ENCODE measurements around the gene CALML3.
"Not testable (repeated sequence)": the region's sequence is repeated elsewhere in the genome, so short reads cannot be mapped to it uniquely, and the experiment has no call there.

The CALML3 gene

DNA sequence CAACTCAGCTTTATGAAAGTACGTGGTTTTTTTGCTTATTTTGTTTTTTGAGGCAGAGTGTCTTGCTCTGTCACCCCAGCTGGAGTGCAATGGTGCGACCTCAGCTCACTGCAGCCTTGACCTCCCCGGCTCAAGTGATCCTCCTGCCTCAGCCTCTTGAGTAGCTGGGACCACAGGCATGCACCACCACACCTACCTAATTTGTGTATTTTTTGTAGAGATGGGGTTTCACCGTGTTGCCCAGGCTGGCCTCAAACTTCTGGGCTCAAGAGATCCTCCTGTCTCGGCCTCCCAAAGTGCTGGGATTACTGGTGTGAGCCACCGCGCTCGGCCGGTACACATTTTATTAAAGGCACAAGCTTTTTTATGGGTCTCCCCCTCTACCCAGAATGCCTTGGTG, 34.3 kb downstream of the CALML3 start:
- DNase-seq, result not testable (repeated sequence)

DNA sequence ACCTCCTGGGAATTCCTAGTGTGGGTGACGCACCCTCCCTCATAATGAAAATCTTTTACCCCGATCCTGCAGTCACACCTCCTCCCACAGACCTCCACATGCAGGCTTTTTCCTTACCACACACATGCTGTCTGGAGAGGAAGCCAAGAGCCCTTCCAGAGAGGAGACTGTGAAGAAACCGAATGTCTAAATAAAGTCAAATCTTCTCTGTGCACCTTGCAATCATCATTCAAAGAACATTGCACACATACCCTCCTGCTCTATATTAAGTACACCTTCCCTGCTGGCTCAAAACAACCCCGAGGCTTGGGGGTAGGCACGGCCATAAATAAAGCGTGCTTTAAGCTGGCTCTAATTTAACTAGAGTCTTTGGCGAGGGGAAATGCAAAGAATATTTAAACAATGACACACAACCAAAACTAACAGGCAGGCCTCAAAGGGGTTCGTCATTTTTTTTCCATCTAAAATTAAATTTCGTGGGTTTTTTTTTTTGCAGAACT, 34.9 kb downstream of the CALML3 start:
- no peak for DNase-seq

DNA sequence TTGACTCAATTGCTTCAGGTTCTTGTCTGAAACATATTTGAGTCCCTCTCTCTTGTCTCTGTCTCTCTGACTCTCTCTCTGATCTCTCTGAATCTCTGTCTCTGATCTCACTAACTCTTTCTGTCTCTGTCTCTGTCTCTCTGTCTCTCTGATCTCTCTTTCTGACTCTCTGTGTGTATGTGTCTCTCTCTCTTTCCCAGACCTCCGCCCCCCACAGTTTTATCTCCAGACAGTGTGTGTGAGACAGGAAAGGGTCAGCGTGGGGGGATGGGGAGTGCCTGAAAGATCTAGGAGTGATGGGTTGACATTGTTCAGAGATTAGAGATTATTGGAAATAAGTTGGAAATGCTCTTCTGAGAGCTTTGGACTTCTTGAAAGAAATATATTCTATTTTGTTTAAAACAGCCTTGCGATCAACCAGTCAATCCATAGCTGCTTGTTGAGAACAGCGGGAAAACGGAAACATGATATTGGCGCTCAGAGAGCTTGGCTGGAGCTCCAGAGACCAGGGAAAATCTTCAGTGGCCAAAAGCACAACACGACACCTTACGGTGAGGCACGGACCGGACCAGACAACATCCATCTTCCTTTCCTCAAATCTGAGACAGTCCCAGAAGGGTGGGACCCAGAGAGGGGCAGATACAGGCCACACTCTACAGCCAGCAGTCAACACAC, 35.5 kb downstream of the CALML3 start:
- DNase-seq, result no peak

DNA sequence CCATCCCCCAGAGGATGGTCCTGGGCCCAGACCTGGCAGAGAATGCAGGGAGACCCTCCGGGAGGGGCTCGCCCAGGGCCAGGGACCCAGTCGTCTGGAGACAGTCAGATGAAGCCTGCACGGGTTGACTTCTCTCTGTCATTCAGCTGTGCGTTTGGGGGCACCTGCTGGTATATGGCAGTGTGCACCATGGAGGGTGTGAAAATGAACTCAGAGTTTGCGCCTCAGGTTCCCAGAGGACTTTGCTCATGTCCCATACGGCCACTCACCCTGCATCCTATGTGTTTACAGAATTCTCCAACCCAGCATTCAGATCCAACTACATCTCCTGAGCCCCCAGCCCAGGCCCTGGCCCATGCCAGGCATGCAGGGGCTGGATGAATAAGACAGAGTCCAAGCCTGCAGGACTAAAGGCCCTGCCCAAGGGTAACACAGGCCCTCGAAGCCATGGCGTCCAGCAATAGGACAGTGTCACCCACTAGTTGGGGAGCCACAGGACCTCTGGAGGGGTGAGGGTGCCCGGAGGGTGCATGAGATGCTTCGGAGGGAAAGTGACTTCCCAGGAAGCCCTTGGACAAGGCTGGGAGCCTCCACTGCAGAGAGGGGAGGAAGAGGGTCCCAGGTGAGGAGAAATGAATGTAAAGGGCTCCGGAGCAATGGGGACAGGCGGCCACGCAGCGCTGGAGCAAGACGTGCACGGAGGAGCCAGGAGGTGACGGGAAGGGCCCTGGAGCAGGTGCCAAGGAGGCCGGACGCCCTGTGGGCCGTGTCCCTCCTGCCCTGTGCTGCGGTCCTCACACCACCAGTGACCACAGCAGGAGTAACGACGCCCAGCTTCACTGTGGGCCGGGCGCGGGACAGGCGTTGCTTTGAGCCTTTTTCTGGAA, 36.3 kb downstream of the CALML3 start:
- no peak for DNase-seq

DNA sequence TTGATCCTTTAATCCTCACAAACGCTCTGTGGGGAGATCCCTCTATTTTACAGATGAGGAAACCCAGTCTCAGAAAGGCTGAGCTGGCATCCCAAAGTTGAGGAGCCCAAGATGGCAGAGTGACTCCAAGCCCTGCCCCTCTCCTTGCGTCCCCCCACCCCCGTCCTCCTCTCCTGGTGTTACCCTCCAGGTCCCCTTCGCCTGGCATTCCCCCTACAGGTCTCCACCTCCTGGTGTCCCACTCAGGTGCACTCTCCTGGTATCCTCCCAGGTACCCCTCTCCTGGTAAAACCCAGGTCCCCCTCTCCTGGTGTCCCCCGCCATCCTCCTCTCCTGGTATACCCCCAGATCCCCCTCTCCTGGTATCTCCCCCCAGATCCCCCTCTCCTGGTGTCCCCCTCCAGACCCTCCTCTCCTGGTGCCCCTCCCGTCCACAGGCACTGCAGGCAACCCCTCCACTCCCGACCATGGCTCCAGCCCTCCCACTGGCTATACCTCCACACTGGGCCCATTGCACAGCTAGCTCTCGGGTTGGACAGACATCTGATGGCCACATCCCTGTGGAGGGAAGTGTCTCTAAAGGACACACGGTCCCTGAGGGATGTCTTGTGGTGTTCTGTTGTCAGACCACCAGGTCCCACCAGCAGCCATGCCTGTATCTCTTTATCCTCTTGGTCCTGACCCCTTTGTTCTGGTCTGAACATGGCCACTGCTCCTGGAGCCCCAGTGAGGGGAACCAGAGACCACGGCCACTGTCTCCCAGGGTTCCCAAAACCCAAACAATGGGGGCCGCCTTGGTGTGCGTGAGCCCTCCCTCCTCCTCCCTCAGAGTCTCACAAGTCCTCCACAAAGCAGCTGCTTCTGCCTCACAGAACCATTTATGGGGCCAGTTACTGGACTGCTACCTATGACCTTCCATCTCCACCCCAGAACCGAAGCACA, 37.2 kb downstream of the CALML3 start:
- DNase-seq, result no peak

DNA sequence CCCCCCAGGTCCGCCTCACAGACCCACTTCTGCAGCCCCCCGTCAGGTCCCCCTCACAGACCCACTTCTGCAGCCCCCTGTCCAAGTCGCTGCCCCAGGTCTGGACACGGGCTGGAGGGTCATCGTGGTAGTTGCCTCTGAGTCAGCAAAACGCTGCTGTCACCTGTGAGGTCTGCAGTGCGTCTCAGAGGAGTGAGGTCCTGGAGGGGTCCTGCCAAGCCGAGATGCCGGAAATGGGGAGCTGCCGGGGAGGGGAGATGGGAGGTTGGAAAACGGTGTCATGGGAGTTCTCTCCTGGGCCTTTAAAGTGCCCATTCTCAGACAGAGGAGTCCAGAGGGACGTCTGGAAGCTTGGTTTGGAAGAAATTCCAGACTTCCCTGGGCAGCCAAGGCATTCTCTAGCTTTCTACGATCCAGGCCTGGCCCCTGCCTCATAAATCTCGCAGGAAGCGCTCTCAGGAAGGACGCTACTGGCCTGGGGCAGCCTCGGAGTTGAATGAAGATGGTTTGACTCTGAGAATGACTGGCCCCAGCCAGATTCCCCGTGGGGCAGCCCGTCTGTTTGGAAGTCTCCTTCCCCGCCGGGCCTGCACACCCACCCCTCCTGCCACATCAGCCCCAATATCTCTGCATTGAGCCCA, 38.7 kb downstream of the CALML3 start:
- DNase-seq, result no peak

DNA sequence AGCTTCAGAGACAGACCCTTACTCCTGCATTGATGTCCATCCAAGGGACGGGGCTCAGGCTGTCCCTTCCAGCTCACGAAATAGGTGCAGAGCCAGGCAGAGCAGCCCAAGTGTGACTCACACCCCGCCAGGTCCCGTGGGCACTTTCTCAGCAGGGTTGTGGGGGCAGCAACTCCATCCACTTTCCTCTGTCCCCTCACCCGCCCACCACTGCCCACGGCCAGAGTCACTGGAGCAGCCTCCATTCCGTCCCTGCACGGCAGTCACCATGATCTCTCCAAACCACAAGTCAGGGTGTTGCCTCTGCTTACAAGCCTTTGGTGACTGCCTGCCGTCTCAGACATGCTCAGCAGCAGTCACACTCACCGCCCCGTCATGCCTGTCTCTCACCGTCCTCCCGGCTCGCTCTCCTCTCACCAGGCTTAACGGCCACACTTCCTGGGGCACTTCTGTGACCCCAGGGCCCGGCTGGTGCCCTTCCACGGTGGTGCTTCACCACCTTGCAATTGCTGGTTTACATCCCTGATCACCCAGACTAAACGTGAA, 39.3 kb downstream of the CALML3 start:
- peak; percentile 73 for DNase-seq

DNA sequence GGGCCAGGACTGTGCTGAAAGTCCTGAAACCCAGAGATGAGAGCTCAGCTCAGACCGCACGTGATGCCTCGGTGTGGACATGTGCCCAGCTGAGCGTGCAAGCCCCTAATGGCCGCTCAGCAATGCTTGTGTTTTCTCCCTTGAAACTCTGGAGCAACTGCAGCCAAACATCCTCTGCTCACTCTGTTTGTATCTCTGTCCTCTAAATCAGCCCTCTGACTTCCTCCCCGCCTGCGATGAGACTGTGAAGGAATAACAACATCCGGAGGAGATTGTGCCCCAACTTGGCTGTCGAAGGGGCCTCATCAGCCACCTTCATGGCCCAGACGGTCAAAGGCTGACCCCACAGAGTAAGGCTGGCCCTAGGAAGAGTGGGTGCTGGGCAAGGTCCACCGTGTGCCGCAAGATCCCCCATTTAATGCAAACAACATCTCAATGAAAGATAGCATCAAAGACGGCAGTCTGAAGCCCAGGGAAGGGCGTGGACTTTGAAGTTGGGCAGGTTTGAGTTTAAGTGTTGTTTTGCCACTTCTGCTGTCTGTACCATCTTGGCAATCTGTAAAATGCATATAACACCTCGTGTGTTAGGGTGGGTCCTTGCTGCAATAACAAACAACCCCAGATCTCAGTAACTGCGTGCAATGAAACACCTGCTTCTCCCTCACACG, 39.9 kb downstream of the CALML3 start:
- no peak for DNase-seq

DNA sequence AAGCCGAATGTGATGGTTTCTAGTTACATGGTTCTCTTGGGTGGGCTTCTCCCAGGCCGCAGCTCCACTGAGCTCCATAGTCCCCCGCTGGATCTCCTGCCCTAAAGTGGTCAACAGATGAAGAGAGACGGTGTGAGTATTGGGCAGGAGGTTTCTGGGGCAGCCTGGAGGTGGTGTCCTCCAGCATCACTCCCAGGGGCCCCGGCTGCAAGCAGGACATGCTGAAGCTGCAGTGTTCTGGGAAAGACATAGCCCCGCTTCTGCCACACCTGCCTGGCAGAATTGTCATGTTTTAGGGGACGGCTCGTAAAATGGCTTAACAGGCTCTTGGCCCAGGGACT, 40.4 kb downstream of the CALML3 start:
- DNase-seq, result no peak

DNA sequence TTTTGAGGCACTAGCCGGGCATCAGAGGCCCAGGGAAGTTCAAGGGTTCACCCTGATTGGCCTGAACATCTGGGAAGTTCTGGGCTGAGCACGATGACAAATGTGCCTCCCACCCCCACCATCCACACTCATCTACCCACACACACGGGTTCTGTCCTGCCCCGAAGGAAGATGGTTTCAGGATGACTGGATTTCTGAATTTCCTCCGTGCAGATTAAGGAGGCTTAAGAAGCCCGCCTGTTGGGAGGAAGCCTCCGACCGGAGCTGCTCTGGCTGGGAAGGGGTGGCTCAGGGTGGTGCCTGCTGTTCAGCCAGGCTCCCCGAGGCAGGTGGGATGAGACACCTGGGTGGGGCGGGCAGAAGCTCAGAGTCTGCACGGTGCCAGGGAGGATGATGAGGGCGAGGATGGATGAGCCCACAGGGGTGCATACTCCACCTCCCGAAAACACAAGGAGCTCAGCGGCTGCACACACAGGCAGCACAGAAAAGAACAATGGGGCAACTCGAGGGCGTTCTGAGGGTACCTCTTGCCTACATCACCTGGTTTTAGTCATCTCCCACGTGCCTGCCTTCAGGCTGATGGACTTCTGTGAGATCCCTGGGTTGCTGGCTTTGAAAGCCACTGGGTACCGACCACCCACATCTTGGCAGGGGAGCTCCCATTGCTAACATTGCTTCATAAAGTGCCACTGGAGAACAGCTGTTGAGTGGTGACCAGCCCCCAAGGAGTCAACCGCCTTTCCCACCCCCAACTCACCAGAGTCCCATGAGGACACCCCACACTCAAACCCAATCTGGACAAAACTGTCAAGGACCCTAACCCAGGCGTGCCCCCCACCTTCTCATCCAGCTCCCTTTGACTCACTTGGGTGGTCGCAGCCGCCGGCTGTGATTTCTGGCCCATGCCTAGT, 41.2 kb downstream of the CALML3 start:
- DNase-seq, result no peak

DNA sequence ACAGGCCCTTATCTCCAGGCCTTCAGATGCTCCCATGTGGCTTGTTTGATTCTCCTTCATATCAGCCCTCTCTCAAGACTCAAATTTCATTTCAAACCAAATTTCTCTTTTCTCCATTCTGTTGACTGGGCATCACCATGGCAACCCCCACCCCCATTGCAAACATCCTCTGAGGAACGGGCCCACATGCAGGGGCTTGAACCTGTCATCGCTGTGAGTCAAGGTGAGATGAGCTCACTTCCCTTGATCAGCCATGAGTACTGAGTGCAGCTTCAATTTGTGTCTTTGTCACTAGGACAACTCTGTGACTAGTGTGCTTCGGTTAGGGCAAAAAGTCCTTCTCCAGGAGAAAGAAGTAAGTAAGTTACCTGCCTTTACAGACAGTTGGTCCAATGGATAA, 41.9 kb downstream of the CALML3 start:
- DNase-seq, result peak; percentile 75

DNA sequence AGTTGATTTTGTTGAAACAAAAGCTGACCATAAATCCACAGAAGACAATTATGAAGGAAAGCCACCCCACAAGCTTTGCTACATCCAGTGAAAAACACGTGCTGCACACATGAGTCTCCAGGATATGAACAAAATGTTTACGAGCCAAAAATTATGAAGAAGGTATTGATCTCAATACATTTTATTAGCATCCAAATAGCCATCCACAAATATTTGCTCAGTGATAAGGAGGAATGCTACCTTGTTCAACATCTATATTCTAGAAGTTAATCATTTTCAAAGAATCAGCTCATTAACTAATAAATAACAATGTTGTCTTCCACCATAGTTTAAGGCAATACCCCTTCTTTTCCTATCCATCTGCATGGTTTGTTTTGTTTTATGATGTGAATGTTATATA, 42.7 kb downstream of the CALML3 start:
- no peak for DNase-seq

DNA sequence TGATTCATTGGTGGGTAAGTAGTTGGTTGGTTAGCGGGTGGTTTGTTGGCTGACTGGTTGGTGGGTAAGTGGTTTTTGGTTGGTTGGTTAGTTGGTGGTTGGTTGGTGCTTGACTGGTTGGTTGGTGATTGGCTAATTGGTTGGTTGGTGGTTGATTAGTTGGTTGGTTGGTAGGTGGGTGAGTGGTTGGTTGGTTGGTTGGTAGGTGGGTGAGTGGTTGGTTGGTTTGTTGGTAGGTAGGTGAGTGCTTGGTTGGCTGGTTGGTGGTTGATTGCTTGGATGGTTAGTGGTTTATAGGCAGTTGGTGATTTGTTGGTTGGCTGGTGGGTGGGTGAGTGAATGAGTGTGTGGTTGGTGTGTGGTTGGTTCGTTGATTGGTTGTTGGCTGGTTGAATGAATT, 44.2 kb downstream of the CALML3 start:
- no peak for DNase-seq

DNA sequence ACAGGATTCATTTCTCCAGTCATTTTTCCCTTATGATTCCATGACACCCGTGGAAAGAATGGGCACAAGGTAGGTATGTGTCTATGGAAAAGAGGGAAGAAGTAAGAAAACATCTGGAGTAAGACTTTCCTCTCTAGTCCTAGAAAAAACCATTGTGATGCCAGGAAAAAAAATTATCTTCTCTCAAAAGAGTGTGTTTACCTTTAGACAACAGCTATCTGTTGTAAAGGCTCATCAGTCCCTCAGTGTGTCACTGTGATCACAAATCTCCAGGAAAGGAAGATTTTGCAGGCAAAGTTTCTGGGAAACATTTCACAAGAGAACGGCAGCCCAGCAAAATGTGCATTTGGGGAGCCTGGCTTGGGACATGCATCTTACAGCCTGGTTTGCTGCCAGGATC, 44.8 kb downstream of the CALML3 start:
- DNase-seq, result no peak

DNA sequence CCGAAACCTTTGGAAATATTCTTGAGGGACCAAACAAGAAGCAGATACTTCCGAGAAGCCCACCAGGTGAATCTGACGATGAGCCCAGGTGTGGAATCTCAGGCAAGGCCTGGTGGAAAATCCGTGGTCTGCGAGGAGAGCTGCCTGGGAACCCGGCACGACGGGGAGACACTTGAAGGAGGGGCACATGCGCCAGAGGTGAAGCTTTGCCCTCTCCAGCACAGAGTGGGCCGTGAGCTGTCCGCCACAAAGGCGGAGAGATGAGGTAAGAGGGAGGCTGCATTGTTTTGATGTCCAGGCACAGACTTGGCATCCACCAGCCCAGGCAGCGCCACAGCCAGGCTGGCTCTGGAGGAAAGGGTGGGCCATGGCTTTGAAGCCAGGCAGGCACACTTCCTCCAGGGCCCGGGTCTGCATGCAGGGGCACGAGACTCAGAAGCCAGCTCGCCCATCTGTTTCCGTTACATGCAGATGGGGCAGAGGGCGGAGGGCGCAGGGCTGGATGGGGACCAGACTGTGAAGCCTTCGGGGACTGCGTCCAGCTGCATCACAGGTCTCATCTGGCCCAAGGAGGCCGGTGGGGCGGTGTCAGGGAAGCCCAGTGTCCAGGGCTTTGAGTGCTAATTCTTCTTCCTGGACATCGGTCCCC, 45.4 kb downstream of the CALML3 start:
- no peak for DNase-seq

DNA sequence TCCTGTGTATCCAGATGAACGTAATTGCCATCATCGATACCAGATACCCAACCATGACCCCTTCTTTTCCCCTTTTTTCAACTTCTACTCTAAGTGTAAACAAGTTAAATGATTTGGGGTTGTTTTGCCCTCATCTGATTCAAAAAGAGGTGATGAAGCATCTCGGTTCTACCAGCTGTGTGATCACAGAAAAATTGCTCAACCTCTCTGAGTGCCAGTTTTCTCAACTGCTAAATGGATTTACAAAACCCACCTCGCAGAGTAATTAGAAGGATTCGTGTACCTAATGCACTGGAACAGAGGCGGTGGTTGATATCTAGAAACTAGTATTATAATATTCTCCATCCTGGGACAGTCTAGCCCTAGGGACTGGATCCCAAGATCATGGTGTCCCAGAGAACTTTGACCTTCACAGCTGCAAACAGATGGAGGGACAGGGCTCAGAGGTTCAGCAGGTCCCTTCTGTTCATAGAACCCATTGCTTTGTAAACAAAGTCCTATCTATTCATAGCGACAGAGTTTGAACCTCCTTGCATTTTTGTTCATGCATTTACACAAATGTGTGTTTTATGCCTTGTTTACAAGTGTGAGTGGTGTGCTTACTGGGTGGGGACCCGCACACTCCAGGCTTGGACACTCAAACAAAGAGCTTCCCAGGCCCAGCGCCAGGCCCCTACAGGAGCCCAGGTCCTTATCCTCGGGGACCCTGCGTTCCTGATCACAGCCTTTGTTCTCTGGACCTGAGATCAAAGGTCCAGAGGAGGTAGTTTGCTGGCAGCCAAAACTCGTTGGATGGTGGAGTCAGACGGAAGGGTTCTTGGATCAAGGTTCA, 46.4 kb downstream of the CALML3 start:
- no peak for DNase-seq

DNA sequence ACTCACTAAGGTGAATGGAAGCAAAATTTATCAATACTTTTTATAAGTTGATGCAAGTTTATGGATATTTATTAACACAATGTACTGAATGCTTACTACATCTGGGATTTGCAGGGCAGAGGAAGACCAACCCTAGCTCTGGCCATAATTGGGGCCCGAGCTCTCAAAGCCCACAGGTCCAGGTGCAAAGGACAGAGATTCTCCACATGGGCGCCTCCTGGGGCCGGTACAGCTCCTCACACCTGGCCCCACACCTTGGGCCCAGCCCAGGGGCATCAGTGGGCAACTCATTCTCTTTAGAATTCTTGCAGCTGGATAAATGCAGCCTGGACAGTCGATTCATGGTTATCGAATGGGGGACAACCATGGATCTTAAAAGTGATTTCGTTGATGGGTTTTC, 47.1 kb downstream of the CALML3 start:
- no peak for DNase-seq

DNA sequence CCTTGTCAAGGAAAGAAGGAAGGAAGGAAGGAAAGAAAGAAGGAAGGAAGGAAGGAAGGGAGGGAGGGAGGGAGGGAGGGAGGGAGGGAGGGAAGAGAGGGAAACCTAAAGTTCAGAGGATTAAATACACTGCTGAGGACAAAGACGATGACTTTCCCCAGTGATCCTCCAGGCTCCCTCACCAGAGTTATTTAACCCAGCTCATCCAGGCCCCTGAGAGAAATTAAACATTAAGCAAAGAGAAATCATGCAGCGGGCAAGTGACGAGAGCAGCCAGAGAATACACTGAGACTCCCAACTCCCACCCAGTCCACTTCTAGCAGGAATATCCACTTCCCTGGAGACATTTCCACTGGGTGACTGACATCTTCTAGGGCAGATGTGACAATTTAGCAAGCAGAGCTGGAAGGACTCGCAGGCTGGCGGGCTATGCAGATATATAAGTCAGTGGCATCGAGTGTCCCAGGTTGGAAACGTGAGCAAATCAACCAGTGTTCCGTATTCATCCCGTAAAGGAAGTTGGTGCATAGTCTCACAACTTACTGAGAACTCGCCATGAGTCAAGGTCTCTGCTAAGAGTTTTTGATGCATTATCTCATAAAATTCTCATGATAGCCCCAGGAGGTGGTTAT, 48.7 kb downstream of the CALML3 start:
- no peak for DNase-seq
